ENCODE results near the gene HELLS. TPM values are rescaled to one million over a fixed set of nuclear protein-coding genes. Genes with fewer than 3 reads are reported as not detected.
A peak's percentile ranks its signal among the peaks of the same experiment; 100 is the strongest.

The HELLS gene
- total and polyA plus RNA-seq, 10 of the 15 experiments (the other 5 are each of a cell fraction or from before 2014, with no cell fraction given), result 33.9 to 159 (median 123) TPM

- 0 out of 4 replicates have a peak, but pooled peaks of 1 of the 2 experiments have one; percentile 21 for TF ChIP-seq IKZF2 (IDR thresholded peaks at IDR 0.05)
- 0 out of 2 replicates have a peak, but pooled peaks have one; percentile 24 for TF ChIP-seq GABPA (IDR thresholded peaks at IDR 0.05; ENCODE audit: low read depth)
- TF ChIP-seq YY1 (IDR thresholded peaks at IDR 0.05; ENCODE audit: low read depth, low read length), result no peak
Measured at GRCh38 chr10:94496010-94496409, 49.6 kb upstream of the HELLS start (continued).

- Histone ChIP-seq H3K4me1 (ENCODE audit: control insufficient read depth, insufficient read depth, low read length) (peaks cover 6% of the 10 kb centered on the region), H3K27ac (ENCODE audit: control insufficient read depth, insufficient read depth) (peak overlapping the region; percentile 34; the same call in 1 of the 2 replicates), H2AFZ (ENCODE audit: control insufficient read depth, low read depth, low read length) (no peak overlapping the region), H3K9ac (ENCODE audit: control insufficient read depth, insufficient read depth, low read length) (no peak overlapping the region), H4K20me1 (ENCODE audit: control insufficient read depth, insufficient read depth) (no peaks in the 10 kb centered on the region), H3K79me2 (ENCODE audit: control insufficient read depth, insufficient read depth, low read length) (no peaks in the 10 kb centered on the region), H3K4me3 (no peak overlapping the region), H3K9me3 (replicated peaks; ENCODE audit: control insufficient read depth, insufficient read depth, low read length) (no peaks in the 10 kb centered on the region), H3K27me3 (replicated peaks in 1 of 2; ENCODE audit: control insufficient read depth in 2 of 2, insufficient read depth in 2 of 2, low read length in 1 of 2) (no peaks in the 10 kb centered on the region), H3K4me2 (ENCODE audit: control insufficient read depth, insufficient read depth) (no peak overlapping the region), H3K36me3 (ENCODE audit: control insufficient read depth in 2 of 2, insufficient read depth in 2 of 2, low read length in 1 of 2) (no peaks in the 10 kb centered on the region)
- TF ChIP-seq WRNIP1 (IDR thresholded peaks at IDR 0.05; ENCODE audit: borderline replicate concordance, low read depth, low read length) (no peak), MTA2 (IDR thresholded peaks at IDR 0.05; ENCODE audit: low read depth) (no peak), TAF1 (IDR thresholded peaks at IDR 0.05; ENCODE audit: borderline replicate concordance, low read depth, low read length) (no peak), CHD1 (IDR thresholded peaks at IDR 0.05; ENCODE audit: low read depth, low read length) (no peak), TARDBP (IDR thresholded peaks at IDR 0.05; ENCODE audit: borderline replicate concordance) (no peak), HDAC6 (IDR thresholded peaks at IDR 0.05; ENCODE audit: unreplicated experiment) (no peak), MTA3 (IDR thresholded peaks at IDR 0.05; ENCODE audit: borderline replicate concordance, low read length) (no peak), BRCA1 (IDR thresholded peaks at IDR 0.05; ENCODE audit: low read depth, low read length) (no peak), ZBTB11 (CRISPR knock-in tag; IDR thresholded peaks at IDR 0.05) (no peak), NR2C2 (IDR thresholded peaks at IDR 0.05; ENCODE audit: borderline replicate concordance, control insufficient read depth, insufficient read length, low read depth) (no peak), FOXK2 (IDR thresholded peaks at IDR 0.05) (no peak), SREBF1 (IDR thresholded peaks at IDR 0.05; ENCODE audit: low read length) (no peak)
- ChIA-PET SMC1A (ENCODE audit: uncharacterized antibody, unreplicated experiment) (interaction anchor here (1.0 kb wide), 1 partner anchor 8 kb away, joined by 3 read pairs; no protein-coding TSS in a partner anchor), RAD21 (ENCODE audit: unreplicated experiment) (interaction anchor here (1.4 kb wide), 1 partner anchor 26 kb away, joined by 3 read pairs; no protein-coding TSS in a partner anchor), CTCF (interaction anchor here (0.7 kb wide), 1 partner anchor 269 kb away, joined by 3 read pairs; no protein-coding TSS in a partner anchor), POLR2A (interaction anchor here (0.6 kb wide), 1 partner anchor 641 kb away, joined by 3 read pairs; no protein-coding TSS in a partner anchor)
- FAIRE-seq (no peak), DNase-seq (ENCODE audit: low read depth, low spot score) (no peak), ATAC-seq (no peak)
- intact Hi-C loops (cut with micrococcal nuclease; ENCODE audit: unreplicated experiment), result no loop called here
- WGBS (ENCODE audit: insufficient coverage, insufficient replicate concordance, low lambda C conversion rate, missing lambda C conversion rate), result 5% methylated on average over 3 of the region's 3 CpGs
- BruUV-seq (replicated peaks), result no TSS peak
- in situ Hi-C loops (cut with MboI), result no loop called here
Measured at GRCh38 chr10:94496646-94497045, 48.9 kb upstream of the HELLS start.

Measured in GM12878 (cell line).